ENCODE data around the gene DHODH. TPM values are rescaled to one million over a fixed set of nuclear protein-coding genes. Genes with fewer than 3 reads are reported as not detected.
A peak's percentile ranks its signal among the peaks of the same experiment; 100 is the strongest.

Gene DHODH
- total and polyA plus RNA-seq, 2 of the 4 experiments (the other 2 are of a cell fraction), result 3.2 to 4.1 TPM

- Histone ChIP-seq H3K4me3 (ENCODE audit: insufficient read depth, low read depth, low read length) (no peak overlapping the region), H4K20me1 (ENCODE audit: insufficient read depth, low read length) (no peaks in the 10 kb centered on the region), H2AFZ (replicated peaks; ENCODE audit: low read length, poor library complexity) (no peak overlapping the region), H4K91ac (ENCODE audit: insufficient read depth, low read depth, low read length) (no peak overlapping the region), H3K79me1 (ENCODE audit: low read depth in 1 of 2, low read length in 2 of 2) (no peaks in the 10 kb centered on the region), H2BK120ac (ENCODE audit: low read depth, low read length) (no peak overlapping the region), H3K14ac (replicated peaks; ENCODE audit: low read depth, low read length) (no peak overlapping the region), H3K4me2 (ENCODE audit: low read depth, low read length) (no peak overlapping the region), H2AK9ac (replicated peaks; ENCODE audit: low read depth, low read length, poor library complexity) (peak overlapping the region; percentile 3), H3K27me3 (ENCODE audit: control insufficient read depth, insufficient read depth, low read length) (no peaks in the 10 kb centered on the region), H3K23ac (ENCODE audit: low read depth, low read length) (no peak overlapping the region), H2BK20ac (ENCODE audit: low read depth, low read length) (no peak overlapping the region), H2BK5ac (ENCODE audit: low read depth, low read length, poor library complexity, severe bottlenecking) (no peak overlapping the region), H3K4ac (ENCODE audit: low read depth, low read length) (no peak overlapping the region), H3K9ac (ENCODE audit: low read depth, low read length) (no peak overlapping the region), H3K27ac (ENCODE audit: insufficient read depth, low read length) (no peak overlapping the region), H4K8ac (ENCODE audit: low read depth in 2 of 2, low read length in 2 of 2) (no peak overlapping the region), H3K56ac (ENCODE audit: extremely low read depth, insufficient read depth, low read length) (no peak overlapping the region), H3K18ac (ENCODE audit: low read depth, low read length) (no peak overlapping the region), H4K5ac (ENCODE audit: low read depth, low read length) (no peak overlapping the region), H3K4me1 (ENCODE audit: control insufficient read depth, insufficient read depth, low read length) (no peaks in the 10 kb centered on the region), H3K9me3 (ENCODE audit: control insufficient read depth, insufficient read depth, low read length) (no peaks in the 10 kb centered on the region), H3K36me3 (ENCODE audit: control insufficient read depth, insufficient read depth, low read length) (no peaks in the 10 kb centered on the region), H3K9me1 (ENCODE audit: insufficient read depth, low read length) (no peaks in the 10 kb centered on the region), H2BK15ac (ENCODE audit: low read depth, low read length) (no peak overlapping the region), H2AK5ac (ENCODE audit: low read depth, low read length) (no peak overlapping the region)
- TF ChIP-seq MAZ (IDR thresholded peaks at IDR 0.05; ENCODE audit: borderline replicate concordance, low read depth, low read length), result no peak
- ChIA-PET CTCF (no interaction called here), POLR2A (ENCODE audit: unreplicated experiment) (no interaction called here)
- no TSS peak for BruUV-seq (replicated peaks)
- dilution Hi-C loops (cut with HindIII; ENCODE audit: low sequenced_read_pairs, unreplicated experiment), result no loop called here
- in situ Hi-C loops (cut with MboI; ENCODE audit: low sequenced_read_pairs), result no loop called here
- ATAC-seq (ENCODE audit: low read depth) (no peak), DNase-seq (no peak)
- no CpG with 5 or more reads among the region's 3 CpGs for WGBS, 2 experiments (ENCODE audit: extremely low coverage in 2 of 2, insufficient read length in 1 of 2)
- intact Hi-C loops (cut with micrococcal nuclease), result no loop called here
Measured at GRCh38 chr16:72043058-72043457, 34.5 kb downstream of the DHODH start.
